Fibroblast of skin of right quadriceps (primary cell): ENCODE data around the gene TRIP12.
"Not testable (repeated sequence)": the region's sequence is repeated elsewhere in the genome, so short reads cannot be mapped to it uniquely, and the experiment has no call there.

ENCODE experiments used
- DNase-seq: peaks from one replicate; pipeline ENCODE4 v3.0.0-alpha.2; 2013

Gene TRIP12

GRCh38 chr2:229818230-229818629 lies 103.6 kb downstream of the TRIP12 start:
- DNase-seq, result no peak

GRCh38 chr2:229815858-229816257 lies 106.0 kb downstream of the TRIP12 start:
- DNase-seq, result peak; percentile 34

GRCh38 chr2:229815342-229815741 lies 106.5 kb downstream of the TRIP12 start:
- no peak for DNase-seq

- no peak for DNase-seq
Measured at GRCh38 chr2:229810786-229811185, 111.0 kb downstream of the TRIP12 start.

GRCh38 chr2:229805559-229805958 lies 116.2 kb downstream of the TRIP12 start:
- DNase-seq, result no peak

GRCh38 chr2:229802785-229803184 lies 119.0 kb downstream of the TRIP12 start:
- no peak for DNase-seq

GRCh38 chr2:229800997-229801754 lies 120.6 kb downstream of the TRIP12 start:
- peak; percentile 38 for DNase-seq

- DNase-seq, result peak; percentile 24
Measured at GRCh38 chr2:229798446-229799155, 123.2 kb downstream of the TRIP12 start.

GRCh38 chr2:229795058-229795457 lies 126.8 kb downstream of the TRIP12 start:
- no peak for DNase-seq

GRCh38 chr2:229794636-229795035 lies 127.2 kb downstream of the TRIP12 start:
- DNase-seq, result no peak

- DNase-seq, result not testable (repeated sequence)
Measured at GRCh38 chr2:229786289-229786688, 135.5 kb downstream of the TRIP12 start.

- DNase-seq, result no peak
Measured at GRCh38 chr2:229784791-229785190, 137.0 kb downstream of the TRIP12 start.

GRCh38 chr2:229783108-229783721 lies 138.6 kb downstream of the TRIP12 start:
- no peak for DNase-seq

GRCh38 chr2:229780856-229781773 lies 140.7 kb downstream of the TRIP12 start:
- peak; percentile 50 for DNase-seq

GRCh38 chr2:229779650-229780049 lies 142.2 kb downstream of the TRIP12 start:
- no peak for DNase-seq

GRCh38 chr2:229777716-229778115 lies 144.1 kb downstream of the TRIP12 start:
- no peak for DNase-seq

- no peak for DNase-seq
Measured at GRCh38 chr2:229775614-229776313, 146.0 kb downstream of the TRIP12 start.

- no peak for DNase-seq
Measured at GRCh38 chr2:229774237-229774636, 147.6 kb downstream of the TRIP12 start.

GRCh38 chr2:229768235-229768634 lies 153.6 kb downstream of the TRIP12 start:
- DNase-seq, result no peak

GRCh38 chr2:229765721-229766120 lies 156.1 kb downstream of the TRIP12 start:
- DNase-seq, result no peak

GRCh38 chr2:229761663-229762062 lies 160.1 kb downstream of the TRIP12 start:
- DNase-seq, result no peak

- not testable (repeated sequence) for DNase-seq
Measured at GRCh38 chr2:229757462-229757861, 164.3 kb downstream of the TRIP12 start.
